ENCODE measurements around the gene PTPN5. TPM values are rescaled to one million over a fixed set of nuclear protein-coding genes. Genes with fewer than 3 reads are reported as not detected.
A peak's percentile ranks its signal among the peaks of the same experiment; 100 is the strongest.

PTPN5 gene
- not detected in 2 replicates for total RNA-seq (2014; rRNA removed; shearing (Covaris generic))
- total RNA-seq (2022), result not detected in 2 replicates
- Bru-seq, nascent RNA, result percentile 3 among the genes with signal in this experiment
- BruChase-seq, experiment 1, labeled RNA remaining after a 6-hour chase, result not detected
- not detected for BruChase-seq, experiment 2, labeled RNA remaining after a 2-hour chase
- long read RNA-seq, result 0 reads

- POLR2A ChIA-PET, result no interaction called here
Measured at GRCh38 chr11:18791207-18791968, at the start of gene PTPN5. PTPN5 (minus strand) TSS chr11:18791798; CDS start chr11:18771958, 19,840 bp downstream.

GRCh38 chr11:18836417-18836816 is 44.8 kb upstream of the PTPN5 start:
- no peak overlapping the region for H3K4me3 ChIP-seq (ENCODE audit: low read depth, low read length, poor library complexity, severe bottlenecking)
- no peak overlapping the region for H3K4me2 ChIP-seq (ENCODE audit: low read length)
- POLR2A ChIA-PET, result interaction anchor here (0.5 kb wide), 1 partner anchor 149 kb away, joined by 3 read pairs; no protein-coding TSS in a partner anchor
- no peaks in the 10 kb centered on the region for H3K4me1 ChIP-seq (ENCODE audit: insufficient read depth, low read length, poor library complexity, severe bottlenecking)
- CTCF ChIA-PET (ENCODE audit: unreplicated experiment), result no interaction called here
- intact Hi-C loops (cut with micrococcal nuclease; ENCODE audit: unreplicated experiment), result no loop called here
- BruUV-seq (replicated peaks), result no TSS peak
- H3K9me2 ChIP-seq (ENCODE audit: insufficient read depth, low read length), result no peaks in the 10 kb centered on the region
- no peak overlapping the region for H2AFZ ChIP-seq (ENCODE audit: low read length)
- no peak overlapping the region for H3K27ac ChIP-seq (ENCODE audit: low read depth, low read length, poor library complexity, severe bottlenecking)
- H3K36me3 ChIP-seq (ENCODE audit: insufficient read depth, low read length), result no peaks in the 10 kb centered on the region
- no peak for DNase-seq (ENCODE audit: low spot score)
- H3K79me2 ChIP-seq (ENCODE audit: insufficient read depth, low read depth, low read length), result no peaks in the 10 kb centered on the region
- H4K20me1 ChIP-seq (ENCODE audit: insufficient read depth, low read length), result no peaks in the 10 kb centered on the region
- no peaks in the 10 kb centered on the region for H3K9me3 ChIP-seq (ENCODE audit: low read length)
- TF ChIP-seq CTCF (conservative IDR thresholded peaks at IDR 0.05; ENCODE audit: low read length), result no peak
- no peak for TF ChIP-seq EZH2phosphoT487 (IDR thresholded peaks at IDR 0.05; ENCODE audit: borderline replicate concordance, low read depth, low read length)

More at GRCh38 chr11:18791207-18791968, at the start of gene PTPN5:
- no peak within 1 kb of the TSS for H2AFZ ChIP-seq (ENCODE audit: low read length)
- BruUV-seq (replicated peaks), result no TSS peak
- H3K9me3 ChIP-seq (ENCODE audit: low read length), result no peaks in the 10 kb centered on the region
- no peak within 1 kb of the TSS for H3K4me2 ChIP-seq (ENCODE audit: low read length)
- H3K4me1 ChIP-seq (ENCODE audit: insufficient read depth, low read length, poor library complexity, severe bottlenecking), result no peaks in the 10 kb centered on the region
- no peak for TF ChIP-seq CTCF (conservative IDR thresholded peaks at IDR 0.05; ENCODE audit: low read length)
- TF ChIP-seq EZH2phosphoT487 (IDR thresholded peaks at IDR 0.05; ENCODE audit: borderline replicate concordance, low read depth, low read length), result no peak
- no peak within 1 kb of the TSS for H3K27ac ChIP-seq (ENCODE audit: low read depth, low read length, poor library complexity, severe bottlenecking)
- intact Hi-C loops (cut with micrococcal nuclease; ENCODE audit: unreplicated experiment), result no loop called here
- DNase-seq (ENCODE audit: low spot score), result no peak
- no peaks in the 10 kb centered on the region for H4K20me1 ChIP-seq (ENCODE audit: insufficient read depth, low read length)
- H3K36me3 ChIP-seq (ENCODE audit: insufficient read depth, low read length), result no peaks in the 10 kb centered on the region
- H3K79me2 ChIP-seq (ENCODE audit: insufficient read depth, low read depth, low read length), result no peaks in the 10 kb centered on the region
- no peaks in the 10 kb centered on the region for H3K9me2 ChIP-seq (ENCODE audit: insufficient read depth, low read length)
- H3K4me3 ChIP-seq (ENCODE audit: low read depth, low read length, poor library complexity, severe bottlenecking), result no peak within 1 kb of the TSS
- CTCF ChIA-PET (ENCODE audit: unreplicated experiment), result no interaction called here
